Smooth muscle cell (in vitro differentiated cells): ENCODE measurements around the gene CDX2. TPM values are rescaled to one million over a fixed set of nuclear protein-coding genes. Genes with fewer than 3 reads are reported as not detected.

Experiments used
- DNase-seq: peaks from one replicate; lab custom pipeline; 2025; ENCODE audit not compliant: unreplicated experiment; lab: John Stamatoyannopoulos, UW
- H2AFZ ChIP-seq: fragments of 200-600 bp; sonication (generic); 2 replicates; pipeline ENCODE4 v1.6.0; 2016; ENCODE audit warnings: antibody characterized with exemption, low read depth, mild to moderate bottlenecking
- H3F3A ChIP-seq: fragments of 200-600 bp; sonication (generic); 2 replicates; pipeline ENCODE4 v1.6.0; 2017; ENCODE audit warnings: antibody characterized with exemption, low read depth
- H3K27ac ChIP-seq: fragments of 200-600 bp; sonication (generic); 2 replicates; pipeline ENCODE4 v1.5.1; 2016; ENCODE audit warnings: low read depth, mild to moderate bottlenecking
- H3K27me3 ChIP-seq: fragments of 200-600 bp; sonication (generic); 2 replicates; pipeline ENCODE4 v1.6.1; 2016; ENCODE audit warnings: low read depth, mild to moderate bottlenecking
- H3K36me3 ChIP-seq: fragments of 200-600 bp; sonication (generic); 2 replicates; pipeline ENCODE4 v1.5.1; 2016; ENCODE audit warnings: low read depth
- H3K4me1 ChIP-seq: fragments of 200-600 bp; sonication (generic); 2 replicates; pipeline ENCODE4 v1.5.1; 2016; ENCODE audit warnings: low read depth
- H3K4me2 ChIP-seq: fragments of 200-600 bp; sonication (generic); 2 replicates; pipeline ENCODE4 v1.6.0; 2016; ENCODE audit warnings: mild to moderate bottlenecking
- H3K4me3 ChIP-seq: fragments of 200-600 bp; sonication (generic); 2 replicates; pipeline ENCODE4 v1.5.1; 2016; ENCODE audit warnings: mild to moderate bottlenecking
- H3K79me2 ChIP-seq: fragments of 200-600 bp; sonication (generic); 2 replicates; pipeline ENCODE4 v1.6.0; 2016; ENCODE audit warnings: low read depth, mild to moderate bottlenecking
- H3K9ac ChIP-seq: fragments of 200-600 bp; sonication (generic); 2 replicates; pipeline ENCODE4 v1.6.0; 2016; ENCODE audit warnings: low read depth
- H3K9me3 ChIP-seq: fragments of 200-600 bp; sonication (generic); replicated peaks from 2 replicates; pipeline ENCODE4 v1.5.1; 2016; ENCODE audit warnings: low read depth
- H4K20me1 ChIP-seq: fragments of 200-600 bp; sonication (generic); 2 replicates; pipeline ENCODE4 v1.6.0; 2016; ENCODE audit warnings: low read depth
- WGBS: methylation state at CpG from one replicate; pipeline ENCODE4 v1.1.7; 2016; ENCODE audit warnings: low lambda C conversion rate; 5-methylcytosine and 5-hydroxymethylcytosine counted together
- polyA plus RNA-seq: library from polyadenylated mRNA; unstranded; fragments of >200 nt; fragmentation: Nextera tagmentation; extraction: Ambion mirVana; gene quantifications from 2 replicates; pipeline ENCODE4 v1.2.1, GENCODE V29; 2016
- total RNA-seq: library from RNA; depleted of rRNA; stranded (reverse); fragments of >200 nt; gene quantifications from 2 replicates; pipeline ENCODE4 v1.2.3, GENCODE V29; 2014
- TF ChIP-seq, protein P1 (sequence below): fragments of 200-600 bp; sonication (generic); IDR thresholded peaks from 2 replicates; pipeline ENCODE4 v1.5.1; 2017; ENCODE audit warnings: borderline replicate concordance, mild to moderate bottlenecking, antibody characterized with exemption; ENCODE audit not compliant: insufficient read depth, poor library complexity, severe bottlenecking

CDX2 gene
- total and polyA plus RNA-seq, 2 experiments from 2014 or later = 0.04 to 0.31 TPM

- no peaks in the 10 kb centered on the region for H3K79me2 ChIP-seq
These were observed 5.6 kb downstream of the CDX2 start for GRCh38 chr13:27963491-27963890.

GRCh38 chr13:27962982-27963381, 6.1 kb downstream of the CDX2 start:
- TF ChIP-seq, protein P1, sequence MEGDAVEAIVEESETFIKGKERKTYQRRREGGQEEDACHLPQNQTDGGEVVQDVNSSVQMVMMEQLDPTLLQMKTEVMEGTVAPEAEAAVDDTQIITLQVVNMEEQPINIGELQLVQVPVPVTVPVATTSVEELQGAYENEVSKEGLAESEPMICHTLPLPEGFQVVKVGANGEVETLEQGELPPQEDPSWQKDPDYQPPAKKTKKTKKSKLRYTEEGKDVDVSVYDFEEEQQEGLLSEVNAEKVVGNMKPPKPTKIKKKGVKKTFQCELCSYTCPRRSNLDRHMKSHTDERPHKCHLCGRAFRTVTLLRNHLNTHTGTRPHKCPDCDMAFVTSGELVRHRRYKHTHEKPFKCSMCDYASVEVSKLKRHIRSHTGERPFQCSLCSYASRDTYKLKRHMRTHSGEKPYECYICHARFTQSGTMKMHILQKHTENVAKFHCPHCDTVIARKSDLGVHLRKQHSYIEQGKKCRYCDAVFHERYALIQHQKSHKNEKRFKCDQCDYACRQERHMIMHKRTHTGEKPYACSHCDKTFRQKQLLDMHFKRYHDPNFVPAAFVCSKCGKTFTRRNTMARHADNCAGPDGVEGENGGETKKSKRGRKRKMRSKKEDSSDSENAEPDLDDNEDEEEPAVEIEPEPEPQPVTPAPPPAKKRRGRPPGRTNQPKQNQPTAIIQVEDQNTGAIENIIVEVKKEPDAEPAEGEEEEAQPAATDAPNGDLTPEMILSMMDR = no peak
- H3K27me3 ChIP-seq = peaks cover 98% of the 10 kb centered on the region
- no peak overlapping the region for H3K4me2 ChIP-seq
- H3K9me3 ChIP-seq = no peaks in the 10 kb centered on the region
- H3K9ac ChIP-seq = no peak overlapping the region
- no peaks in the 10 kb centered on the region for H3K36me3 ChIP-seq
- no peak overlapping the region for H3K4me3 ChIP-seq
- H2AFZ ChIP-seq = no peak overlapping the region
- H3K27ac ChIP-seq = no peak overlapping the region
- no peaks in the 10 kb centered on the region for H3F3A ChIP-seq
- no peaks in the 10 kb centered on the region for H3K79me2 ChIP-seq
- H4K20me1 ChIP-seq = no peaks in the 10 kb centered on the region
- DNase-seq = no peak
- 74% methylated on average over 9 of the region's 9 CpGs for WGBS
- peaks cover 23% of the 10 kb centered on the region for H3K4me1 ChIP-seq

More at GRCh38 chr13:27963491-27963890, 5.6 kb downstream of the CDX2 start:
- 83% methylated on average over 3 of the region's 3 CpGs for WGBS
- Histone ChIP-seq H3K9ac (no peak overlapping the region), H3K36me3 (no peaks in the 10 kb centered on the region), H3K4me3 (no peak overlapping the region), H3K27ac (no peak overlapping the region), H3K27me3 (peaks cover 98% of the 10 kb centered on the region), H3K4me2 (no peak overlapping the region), H2AFZ (no peak overlapping the region), H4K20me1 (no peaks in the 10 kb centered on the region), H3K4me1 (peaks cover 28% of the 10 kb centered on the region), H3F3A (no peaks in the 10 kb centered on the region), H3K9me3 (no peaks in the 10 kb centered on the region)
- DNase-seq = no peak
- TF ChIP-seq, protein P1 = no peak

GRCh38 chr13:27962128-27962841, 6.8 kb downstream of the CDX2 start:
- Histone ChIP-seq H3K4me1 (peaks cover 23% of the 10 kb centered on the region), H3K27me3 (peaks cover 98% of the 10 kb centered on the region), H2AFZ (no peak overlapping the region), H3K79me2 (no peaks in the 10 kb centered on the region), H4K20me1 (no peaks in the 10 kb centered on the region), H3K4me2 (no peak overlapping the region), H3K9ac (no peak overlapping the region), H3K36me3 (no peaks in the 10 kb centered on the region), H3K4me3 (no peak overlapping the region), H3K9me3 (no peaks in the 10 kb centered on the region), H3K27ac (no peak overlapping the region), H3F3A (no peaks in the 10 kb centered on the region)
- no peak for DNase-seq
- 46% methylated on average over 6 of the region's 6 CpGs for WGBS
- TF ChIP-seq, protein P1 = no peak
